ENCODE data around the gene CAMSAP1. TPM values are rescaled to one million over a fixed set of nuclear protein-coding genes. Genes with fewer than 3 reads are reported as not detected.

The CAMSAP1 gene
- total RNA-seq, 1 donor from 2014 or later = 62.4 TPM

DNA sequence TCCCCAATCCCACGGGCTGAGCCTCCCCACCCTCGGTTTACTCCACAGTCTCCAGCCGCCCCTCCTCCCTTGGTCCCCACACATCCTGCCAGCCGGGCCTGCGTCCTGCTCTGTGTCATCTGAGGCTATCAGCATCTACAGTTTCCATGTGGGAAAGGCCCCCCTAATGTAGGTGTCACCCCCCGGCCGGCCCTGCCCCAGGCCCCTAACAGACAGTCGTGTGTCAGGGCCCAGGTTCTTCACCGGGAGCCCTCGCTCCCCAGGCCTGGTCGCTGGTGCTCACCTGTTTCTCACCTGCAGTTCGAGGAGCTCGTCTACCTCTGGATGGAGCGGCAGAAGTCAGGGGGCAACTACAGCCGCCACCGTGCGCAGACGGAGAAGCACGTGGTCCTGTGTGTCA is 142.6 kb downstream of the CAMSAP1 start:
- H3K4me1 Mint-ChIP-seq = no peaks in the 10 kb centered on the region
- DNase-seq (ENCODE audit: low spot score in 2 of 2, unreplicated experiment in 2 of 2) = no peak
- peaks cover 2% of the 10 kb centered on the region for H3K27me3 Mint-ChIP-seq (ENCODE audit: low read depth)
- H3K9me3 Mint-ChIP-seq = no peaks in the 10 kb centered on the region
- no peak overlapping the region for H3K27ac Mint-ChIP-seq
- H3K36me3 Mint-ChIP-seq = no peaks in the 10 kb centered on the region
- TF ChIP-seq, protein P1, sequence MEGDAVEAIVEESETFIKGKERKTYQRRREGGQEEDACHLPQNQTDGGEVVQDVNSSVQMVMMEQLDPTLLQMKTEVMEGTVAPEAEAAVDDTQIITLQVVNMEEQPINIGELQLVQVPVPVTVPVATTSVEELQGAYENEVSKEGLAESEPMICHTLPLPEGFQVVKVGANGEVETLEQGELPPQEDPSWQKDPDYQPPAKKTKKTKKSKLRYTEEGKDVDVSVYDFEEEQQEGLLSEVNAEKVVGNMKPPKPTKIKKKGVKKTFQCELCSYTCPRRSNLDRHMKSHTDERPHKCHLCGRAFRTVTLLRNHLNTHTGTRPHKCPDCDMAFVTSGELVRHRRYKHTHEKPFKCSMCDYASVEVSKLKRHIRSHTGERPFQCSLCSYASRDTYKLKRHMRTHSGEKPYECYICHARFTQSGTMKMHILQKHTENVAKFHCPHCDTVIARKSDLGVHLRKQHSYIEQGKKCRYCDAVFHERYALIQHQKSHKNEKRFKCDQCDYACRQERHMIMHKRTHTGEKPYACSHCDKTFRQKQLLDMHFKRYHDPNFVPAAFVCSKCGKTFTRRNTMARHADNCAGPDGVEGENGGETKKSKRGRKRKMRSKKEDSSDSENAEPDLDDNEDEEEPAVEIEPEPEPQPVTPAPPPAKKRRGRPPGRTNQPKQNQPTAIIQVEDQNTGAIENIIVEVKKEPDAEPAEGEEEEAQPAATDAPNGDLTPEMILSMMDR (IDR thresholded peaks at IDR 0.05; ENCODE audit: unreplicated experiment) = no peak
- no peak overlapping the region for H3K4me3 Mint-ChIP-seq

DNA sequence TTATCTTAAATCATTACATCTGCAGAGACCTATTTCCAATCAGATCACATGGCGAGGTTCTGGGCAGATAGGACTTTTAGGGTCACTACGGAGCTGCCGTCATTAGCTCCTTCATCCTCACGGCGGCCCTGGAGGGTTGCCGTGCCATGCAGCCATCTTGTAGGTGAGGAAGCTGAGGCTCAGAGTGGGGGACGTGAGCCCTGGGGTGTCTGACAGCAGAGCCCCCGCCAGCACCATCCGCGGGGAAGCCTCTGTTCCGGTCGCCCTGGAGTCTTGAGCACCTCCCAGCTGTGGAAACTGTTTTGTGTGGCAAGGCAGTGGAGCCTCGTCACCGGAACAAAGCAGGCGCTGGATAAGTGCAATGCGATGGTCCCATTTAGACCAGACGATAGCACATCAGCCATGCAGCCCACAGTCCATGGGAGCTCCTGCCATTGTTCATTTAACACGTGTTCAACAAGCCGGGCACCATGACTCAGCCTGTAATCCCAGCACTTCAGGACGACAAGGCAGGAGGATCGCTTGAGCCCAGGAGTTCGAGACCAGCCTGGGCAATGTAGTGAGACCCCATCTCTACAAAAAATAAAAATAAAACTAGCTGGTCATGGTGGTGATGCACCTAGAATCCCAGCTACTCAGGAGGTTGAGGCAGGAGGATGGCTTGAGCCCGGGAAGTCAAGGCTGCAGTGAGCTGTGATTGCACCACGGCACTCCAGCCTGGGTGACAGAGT is 143.5 kb downstream of the CAMSAP1 start:
- TF ChIP-seq, protein P1 (IDR thresholded peaks at IDR 0.05; ENCODE audit: unreplicated experiment) = no peak
- no peak overlapping the region for H3K4me3 Mint-ChIP-seq
- H3K4me1 Mint-ChIP-seq = no peaks in the 10 kb centered on the region
- H3K27ac Mint-ChIP-seq = no peak overlapping the region
- no peak for DNase-seq (ENCODE audit: low spot score in 2 of 2, unreplicated experiment in 2 of 2)
- H3K27me3 Mint-ChIP-seq (ENCODE audit: low read depth) = peaks cover 2% of the 10 kb centered on the region
- H3K36me3 Mint-ChIP-seq = no peaks in the 10 kb centered on the region
- no peaks in the 10 kb centered on the region for H3K9me3 Mint-ChIP-seq

DNA sequence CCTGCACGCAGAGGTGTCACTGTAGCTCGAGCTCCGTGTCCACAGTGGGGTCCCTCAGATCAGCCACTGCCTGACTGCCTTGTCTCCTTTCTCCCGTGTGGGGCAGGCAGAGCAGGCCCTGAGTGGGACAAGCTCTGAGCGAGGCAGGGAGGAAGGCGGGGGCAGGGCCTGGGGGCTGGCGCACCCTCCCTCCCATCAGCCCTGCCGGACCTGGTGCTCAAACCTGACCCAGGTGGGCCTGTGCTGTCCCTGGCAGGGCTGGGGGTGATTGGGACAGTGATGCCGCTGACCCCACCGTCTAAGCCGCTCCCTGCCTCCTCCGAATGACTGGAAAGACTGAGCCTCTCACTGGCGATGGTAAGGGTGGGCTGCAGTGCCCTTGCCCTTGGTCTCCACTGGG is 144.4 kb downstream of the CAMSAP1 start:
- no peak overlapping the region for H3K27ac Mint-ChIP-seq
- H3K27me3 Mint-ChIP-seq (ENCODE audit: low read depth) = peaks cover 2% of the 10 kb centered on the region

DNA sequence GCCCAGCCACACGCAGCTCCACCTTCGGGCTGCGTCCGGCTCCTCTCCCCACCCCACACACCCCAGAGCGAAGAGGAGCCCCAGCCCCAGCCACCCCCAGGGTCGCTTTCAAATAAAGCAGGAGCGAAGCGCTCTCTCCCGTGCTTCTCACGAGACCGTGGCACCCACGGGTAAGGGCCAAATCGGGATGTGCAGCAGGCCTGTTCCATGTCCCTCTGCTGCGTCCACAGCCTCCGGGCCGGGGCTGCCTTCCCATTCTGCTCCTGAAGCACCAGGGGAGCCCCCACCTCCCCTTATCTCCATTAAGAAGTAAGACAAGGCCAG is 145.5 kb downstream of the CAMSAP1 start:
- H3K9me3 Mint-ChIP-seq = no peaks in the 10 kb centered on the region

More for the DNA sequence above, 144.4 kb downstream of the CAMSAP1 start:
- TF ChIP-seq, protein P1 (IDR thresholded peaks at IDR 0.05; ENCODE audit: unreplicated experiment) = no peak
- no peaks in the 10 kb centered on the region for H3K36me3 Mint-ChIP-seq
- no peak for DNase-seq (ENCODE audit: low spot score in 2 of 2, unreplicated experiment in 2 of 2)
- H3K9me3 Mint-ChIP-seq = no peaks in the 10 kb centered on the region
- H3K4me3 Mint-ChIP-seq = no peak overlapping the region
- no peaks in the 10 kb centered on the region for H3K4me1 Mint-ChIP-seq

DNA sequence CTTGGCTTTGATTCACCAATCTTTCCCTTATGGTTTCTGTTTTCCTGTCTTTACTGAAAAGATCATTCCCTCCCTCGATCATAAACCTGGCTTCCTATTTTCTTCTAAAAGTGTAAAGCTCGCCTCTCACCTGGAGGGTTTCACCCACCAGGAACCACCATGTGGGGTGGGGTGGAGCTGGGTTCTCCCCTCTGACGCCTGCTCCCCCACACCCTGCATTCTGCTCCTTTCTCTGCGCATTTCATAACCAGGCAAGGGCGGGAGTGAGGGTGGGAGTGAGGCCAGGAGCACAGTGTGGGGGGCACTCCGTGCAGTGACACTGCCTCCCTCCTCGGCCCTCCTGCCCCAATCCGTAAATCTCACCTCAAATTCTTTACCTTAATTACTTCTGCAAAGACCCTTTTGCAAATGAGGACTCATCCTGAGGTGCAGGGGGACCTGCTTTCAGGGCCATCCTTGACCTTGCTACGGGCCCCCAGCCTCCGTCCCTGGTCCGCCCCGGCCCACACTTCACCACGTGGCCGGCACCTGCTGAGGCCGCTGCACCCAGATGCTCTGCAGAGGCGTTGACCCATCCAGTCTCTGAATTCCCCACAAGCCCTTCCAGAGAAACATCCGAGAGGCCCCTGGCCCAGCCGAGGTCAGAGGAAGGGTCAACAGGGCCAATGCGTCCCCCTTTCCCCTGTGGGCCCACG is 146.0 kb downstream of the CAMSAP1 start:
- TF ChIP-seq, protein P1 (IDR thresholded peaks at IDR 0.05; ENCODE audit: unreplicated experiment) = no peak
- Mint-ChIP-seq H3K27ac (no peak overlapping the region), H3K36me3 (no peaks in the 10 kb centered on the region), H3K4me1 (no peaks in the 10 kb centered on the region), H3K9me3 (no peaks in the 10 kb centered on the region), H3K4me3 (no peak overlapping the region), H3K27me3 (ENCODE audit: low read depth) (peaks cover 2% of the 10 kb centered on the region)
- DNase-seq (ENCODE audit: low spot score in 2 of 2, unreplicated experiment in 2 of 2) = no peak

More for the DNA sequence above, 145.5 kb downstream of the CAMSAP1 start:
- H3K27me3 Mint-ChIP-seq (ENCODE audit: low read depth) = peaks cover 2% of the 10 kb centered on the region
- TF ChIP-seq, protein P1 (IDR thresholded peaks at IDR 0.05; ENCODE audit: unreplicated experiment) = no peak
- DNase-seq (ENCODE audit: low spot score in 2 of 2, unreplicated experiment in 2 of 2) = no peak
- H3K4me1 Mint-ChIP-seq = no peaks in the 10 kb centered on the region
- no peak overlapping the region for H3K4me3 Mint-ChIP-seq
- no peaks in the 10 kb centered on the region for H3K36me3 Mint-ChIP-seq
- no peak overlapping the region for H3K27ac Mint-ChIP-seq
